ENCODE results near the gene PAX7.

DNA sequence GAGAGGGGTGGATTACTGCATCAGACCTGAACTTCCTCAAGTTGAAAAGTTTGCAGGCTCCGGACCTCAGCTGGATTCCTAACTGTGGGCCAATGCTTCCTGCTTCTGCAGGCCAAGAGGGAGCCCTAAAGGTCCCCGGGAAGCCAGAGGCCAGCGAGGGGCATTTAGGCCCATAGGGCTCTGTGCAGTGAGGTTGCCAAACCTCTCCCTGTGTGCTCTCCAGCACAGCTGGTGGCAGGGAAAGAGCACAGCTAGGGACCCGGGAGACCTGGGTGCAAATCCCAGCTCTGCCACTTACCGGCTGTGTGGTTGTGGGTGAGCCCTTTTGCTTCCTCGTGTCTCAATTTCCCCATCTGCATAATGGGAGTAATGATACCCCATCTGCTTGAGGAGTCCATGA, 100.5 kb downstream of the PAX7 start:
- TF ChIP-seq YY1 (IDR thresholded peaks at IDR 0.05; ENCODE audit: insufficient read depth, insufficient read length): no peak
- no peak for TF ChIP-seq ZNF274 (IDR thresholded peaks at IDR 0.05; ENCODE audit: low read depth, low read length)
